Esophagus muscularis mucosa (tissue), 4 donors: ENCODE measurements around the gene MSS51.

Experiments
- EP300 ChIP-seq: sonication (generic); formaldehyde crosslinking; IDR thresholded peaks from one replicate; pipeline ENCODE4 v1.6.1; 2017; ENCODE audit warnings: antibody characterized with exemption
- POLR2A ChIP-seq: fragments of 450-650 bp; IDR thresholded peaks from one replicate; pipeline ENCODE4 v1.6.1; 2017; ENCODE audit warnings: antibody characterized with exemption, moderate library complexity, mild to moderate bottlenecking, low read depth
- TF ChIP-seq, protein P1 (sequence below), 3 experiments: fragments of 200-600 bp in 2 of 3; fragments of 450-650 bp in 1 of 3; sonication (generic) in 2 of 3; IDR thresholded peaks; one replicate each; pipeline ENCODE4 v1.5.1; 2017 to 2019; ENCODE audit warnings: antibody characterized with exemption in 3 of 3, mild to moderate bottlenecking in 2 of 3, moderate library complexity in 1 of 3

DNA sequence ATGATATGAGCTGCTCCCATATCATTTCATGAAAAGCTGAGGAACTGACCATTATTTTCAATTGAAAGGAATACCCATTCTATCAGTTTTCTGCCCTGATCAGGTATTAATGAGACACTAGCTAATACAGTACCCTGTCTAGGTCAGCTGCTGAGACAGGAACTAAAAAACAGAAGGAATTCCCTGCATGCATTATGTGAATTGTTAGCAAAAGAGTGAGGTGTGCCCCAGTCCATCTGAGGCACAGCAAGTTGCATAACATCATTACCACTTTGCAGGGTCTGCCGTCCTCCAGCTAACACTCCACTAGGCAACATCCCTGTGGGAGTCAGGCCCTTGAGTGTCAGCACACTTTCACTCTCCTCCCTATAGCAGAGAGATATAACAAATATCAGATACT is 11.1 kb upstream of the MSS51 start:
- TF ChIP-seq, protein P1, sequence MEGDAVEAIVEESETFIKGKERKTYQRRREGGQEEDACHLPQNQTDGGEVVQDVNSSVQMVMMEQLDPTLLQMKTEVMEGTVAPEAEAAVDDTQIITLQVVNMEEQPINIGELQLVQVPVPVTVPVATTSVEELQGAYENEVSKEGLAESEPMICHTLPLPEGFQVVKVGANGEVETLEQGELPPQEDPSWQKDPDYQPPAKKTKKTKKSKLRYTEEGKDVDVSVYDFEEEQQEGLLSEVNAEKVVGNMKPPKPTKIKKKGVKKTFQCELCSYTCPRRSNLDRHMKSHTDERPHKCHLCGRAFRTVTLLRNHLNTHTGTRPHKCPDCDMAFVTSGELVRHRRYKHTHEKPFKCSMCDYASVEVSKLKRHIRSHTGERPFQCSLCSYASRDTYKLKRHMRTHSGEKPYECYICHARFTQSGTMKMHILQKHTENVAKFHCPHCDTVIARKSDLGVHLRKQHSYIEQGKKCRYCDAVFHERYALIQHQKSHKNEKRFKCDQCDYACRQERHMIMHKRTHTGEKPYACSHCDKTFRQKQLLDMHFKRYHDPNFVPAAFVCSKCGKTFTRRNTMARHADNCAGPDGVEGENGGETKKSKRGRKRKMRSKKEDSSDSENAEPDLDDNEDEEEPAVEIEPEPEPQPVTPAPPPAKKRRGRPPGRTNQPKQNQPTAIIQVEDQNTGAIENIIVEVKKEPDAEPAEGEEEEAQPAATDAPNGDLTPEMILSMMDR (IDR thresholded peaks at IDR 0.05), result no peak
- TF ChIP-seq POLR2A (no peak), EP300 (no peak)
